ENCODE results near the gene TCTN2. TPM values are rescaled to one million over a fixed set of nuclear protein-coding genes. Genes with fewer than 3 reads are reported as not detected.

Gene TCTN2
- total and polyA plus RNA-seq, 2 experiments from 2014 or later = 2.7 to 6.0 TPM

GRCh38 chr12:123634142-123634561 lies 36.8 kb upstream of the TCTN2 start:
- Histone ChIP-seq H3K4me1 (ENCODE audit: insufficient read depth) (peaks cover 5% of the 10 kb centered on the region), H3K9me2 (ENCODE audit: insufficient read depth) (no peaks in the 10 kb centered on the region), H3K4me3 (peak overlapping the region; percentile 72), H3K27ac (ENCODE audit: low read depth) (peak overlapping the region; percentile 85), H3F3A (replicated peaks; ENCODE audit: low read depth) (0 out of 2 replicates have a peak, but pooled peaks cover 2% of the 10 kb centered on the region), H3K79me2 (replicated peaks; ENCODE audit: insufficient read depth) (peaks cover 23% of the 10 kb centered on the region), H2AFZ (0 out of 2 replicates have a peak overlapping the region, but pooled peaks have one; percentile 57), H3K36me3 (ENCODE audit: insufficient read depth) (0 out of 2 replicates have a peak, but pooled peaks cover 8% of the 10 kb centered on the region), H4K20me1 (replicated peaks; ENCODE audit: insufficient read depth) (no peaks in the 10 kb centered on the region; the same call in none of the 2 replicates), H3K27me3 (ENCODE audit: insufficient read depth) (no peaks in the 10 kb centered on the region), H3K4me2 (peak overlapping the region; percentile 79)
- peaks cover 6% of the 10 kb centered on the region for H3K4me1 Mint-ChIP-seq
- H3K27ac Mint-ChIP-seq = peak overlapping the region; percentile 99
- DNase-seq (ENCODE audit: low spot score) (no peak), ATAC-seq (no peak)
- peaks cover 23% of the 10 kb centered on the region for H3K36me3 Mint-ChIP-seq (ENCODE audit: low read depth)
- peaks cover 9% of the 10 kb centered on the region for H3K27me3 Mint-ChIP-seq (ENCODE audit: insufficient read depth, low read depth, poor library complexity)
- H3K9me3 Mint-ChIP-seq = no peaks in the 10 kb centered on the region; the same call in 2 of the 3 replicates
- TF ChIP-seq REST (IDR thresholded peaks at IDR 0.05; ENCODE audit: unreplicated experiment) (no peak), ZNF114 (CRISPR knock-in tag; IDR thresholded peaks at IDR 0.05) (no peak), POLR2AphosphoS5 (IDR thresholded peaks at IDR 0.05; ENCODE audit: low read depth) (no peak), CREB1 (CRISPR knock-in tag; IDR thresholded peaks at IDR 0.05; ENCODE audit: low read depth) (no peak), ETS1 (IDR thresholded peaks at IDR 0.05) (no peak), STAT1 (IDR thresholded peaks at IDR 0.05; ENCODE audit: unreplicated experiment) (no peak), NANOG (IDR thresholded peaks at IDR 0.05; ENCODE audit: borderline replicate concordance) (no peak), ZNF331 (CRISPR knock-in tag; IDR thresholded peaks at IDR 0.05; ENCODE audit: low read depth) (no peak), CTCF (conservative IDR thresholded peaks at IDR 0.05; ENCODE audit: low read depth in 2 of 2) (no peak), JUNB (IDR thresholded peaks at IDR 0.05; ENCODE audit: unreplicated experiment) (no peak), ZNF462 (CRISPR knock-in tag; IDR thresholded peaks at IDR 0.05) (no peak), EZH2phosphoT487 (IDR thresholded peaks at IDR 0.05; ENCODE audit: unreplicated experiment) (no peak), EZH2 (IDR thresholded peaks at IDR 0.05; ENCODE audit: low read depth, unreplicated experiment) (no peak)
- peak overlapping the region; percentile 98 for H3K4me3 Mint-ChIP-seq

All from GM23338 (cell line).